Right atrium auricular region (tissue), 2 donors: ENCODE results near the gene DUOXA1. TPM values are rescaled to one million over a fixed set of nuclear protein-coding genes. Genes with fewer than 3 reads are reported as not detected.
A peak's percentile ranks its signal among the peaks of the same experiment; 100 is the strongest.

Source experiments
- DNase-seq: peaks from one replicate; pipeline ENCODE4 v3.0.0-alpha.2; 2019; ENCODE audit warnings: low spot score
- H3K27ac ChIP-seq, 2 donors: fragments of 200-600 bp; sonication (generic); 1 replicate in 1 of 2; 2 replicates in 1 of 2; pipeline ENCODE4 v1.5.1; 2016 to 2019
- H3K27me3 ChIP-seq, 2 donors: fragments of 200-600 bp; sonication (generic); one replicate each; pipeline versions ENCODE4 v1.5.1 to v1.6.0; 2017 to 2019
- H3K36me3 ChIP-seq: fragments of 200-600 bp; sonication (generic); one replicate; pipeline ENCODE4 v1.5.1; 2016
- H3K4me1 ChIP-seq, 2 donors: fragments of 200-600 bp; sonication (generic); one replicate each; pipeline versions ENCODE4 v1.5.1 to v1.6.0; 2017 to 2019
- H3K4me3 ChIP-seq, 2 donors: fragments of 200-600 bp; sonication (generic); 1 replicate in 1 of 2; 2 replicates in 1 of 2; pipeline ENCODE4 v1.5.1; 2017 to 2019; ENCODE audit warnings: mild to moderate bottlenecking in 1 of 2, moderate library complexity in 1 of 2
- H3K9me3 ChIP-seq, 2 donors: fragments of 200-600 bp; sonication (generic); one replicate each; pipeline ENCODE4 v1.5.1; 2019
- total RNA-seq, 2 donors: library from RNA; depleted of rRNA; stranded (reverse); fragments of >200 nt; gene quantifications; one replicate each; pipeline ENCODE4 v1.1.0, GENCODE V29; 2016
- TF ChIP-seq, protein P1 (sequence below), 2 donors: fragments of 200-600 bp; sonication (generic); IDR thresholded peaks; one replicate each; pipeline ENCODE4 v1.5.1; 2019; ENCODE audit warnings: antibody characterized with exemption in 2 of 2

Gene DUOXA1
- total RNA-seq, 2 donors from 2014 or later: 0.41 to 2.7 TPM

GRCh38 chr15:45134046-45134445 is 4.4 kb upstream of the DUOXA1 start:
- TF ChIP-seq, protein P1, sequence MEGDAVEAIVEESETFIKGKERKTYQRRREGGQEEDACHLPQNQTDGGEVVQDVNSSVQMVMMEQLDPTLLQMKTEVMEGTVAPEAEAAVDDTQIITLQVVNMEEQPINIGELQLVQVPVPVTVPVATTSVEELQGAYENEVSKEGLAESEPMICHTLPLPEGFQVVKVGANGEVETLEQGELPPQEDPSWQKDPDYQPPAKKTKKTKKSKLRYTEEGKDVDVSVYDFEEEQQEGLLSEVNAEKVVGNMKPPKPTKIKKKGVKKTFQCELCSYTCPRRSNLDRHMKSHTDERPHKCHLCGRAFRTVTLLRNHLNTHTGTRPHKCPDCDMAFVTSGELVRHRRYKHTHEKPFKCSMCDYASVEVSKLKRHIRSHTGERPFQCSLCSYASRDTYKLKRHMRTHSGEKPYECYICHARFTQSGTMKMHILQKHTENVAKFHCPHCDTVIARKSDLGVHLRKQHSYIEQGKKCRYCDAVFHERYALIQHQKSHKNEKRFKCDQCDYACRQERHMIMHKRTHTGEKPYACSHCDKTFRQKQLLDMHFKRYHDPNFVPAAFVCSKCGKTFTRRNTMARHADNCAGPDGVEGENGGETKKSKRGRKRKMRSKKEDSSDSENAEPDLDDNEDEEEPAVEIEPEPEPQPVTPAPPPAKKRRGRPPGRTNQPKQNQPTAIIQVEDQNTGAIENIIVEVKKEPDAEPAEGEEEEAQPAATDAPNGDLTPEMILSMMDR (IDR thresholded peaks at IDR 0.05): no peak
- DNase-seq: no peak
- H3K27me3 ChIP-seq: peaks cover 0 to 11% of the 10 kb centered on the region in 2 donors
- H3K4me3 ChIP-seq: no peak overlapping the region
- H3K27ac ChIP-seq: no peak overlapping the region
- H3K36me3 ChIP-seq: no peaks in the 10 kb centered on the region
- H3K4me1 ChIP-seq: peaks cover 0 to 18% of the 10 kb centered on the region in 2 donors
- no peaks in the 10 kb centered on the region for H3K9me3 ChIP-seq

GRCh38 chr15:45133561-45133920 is 3.9 kb upstream of the DUOXA1 start:
- H3K9me3 ChIP-seq: no peaks in the 10 kb centered on the region
- TF ChIP-seq, protein P1 (IDR thresholded peaks at IDR 0.05): no peak
- no peak overlapping the region for H3K4me3 ChIP-seq
- no peak overlapping the region for H3K27ac ChIP-seq
- no peak for DNase-seq
- peaks cover 0 to 22% of the 10 kb centered on the region in 2 donors for H3K4me1 ChIP-seq
- H3K36me3 ChIP-seq: no peaks in the 10 kb centered on the region
- peaks cover 0 to 11% of the 10 kb centered on the region in 2 donors for H3K27me3 ChIP-seq

DNA sequence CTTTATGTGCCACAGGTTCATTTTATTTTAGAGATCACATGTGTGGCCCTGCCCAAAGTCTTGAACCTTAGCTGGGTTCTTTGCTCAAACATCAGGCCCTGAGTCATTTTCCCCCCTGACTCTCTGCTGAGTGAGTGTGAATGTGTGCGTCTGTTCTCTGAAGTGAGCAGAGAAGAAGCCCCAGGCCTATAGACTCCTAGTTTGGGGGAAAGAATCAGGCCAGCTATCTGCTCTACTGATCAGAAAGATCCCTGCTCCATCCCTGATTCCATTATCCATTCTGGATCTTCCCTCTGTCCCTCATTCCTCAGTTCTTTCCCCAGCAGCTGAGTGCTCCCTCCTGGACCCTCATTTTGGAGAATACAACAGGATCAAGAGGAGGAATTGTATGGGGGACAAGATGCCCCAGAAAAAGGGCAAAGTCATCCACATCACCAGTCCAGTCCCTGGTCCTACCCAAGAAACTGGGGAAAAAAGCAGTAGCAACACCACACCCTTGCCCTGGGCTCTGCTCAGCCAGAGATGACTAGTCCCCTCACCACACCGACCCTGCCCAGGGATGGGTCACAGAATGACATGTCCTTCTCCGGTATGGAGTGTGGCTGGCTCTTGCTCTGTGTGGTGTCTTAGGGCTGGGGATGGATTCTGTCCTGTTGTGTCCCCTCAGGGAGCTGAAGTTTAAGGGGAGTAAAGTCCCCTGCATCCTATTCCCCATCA is 3.3 kb upstream of the DUOXA1 start:
- H3K36me3 ChIP-seq: no peaks in the 10 kb centered on the region
- H3K27ac ChIP-seq: no peak overlapping the region
- peaks cover 0 to 22% of the 10 kb centered on the region in 2 donors for H3K4me1 ChIP-seq
- H3K9me3 ChIP-seq: no peaks in the 10 kb centered on the region
- no peak overlapping the region for H3K4me3 ChIP-seq
- peaks cover 0 to 11% of the 10 kb centered on the region in 2 donors for H3K27me3 ChIP-seq
- no peak for DNase-seq
- TF ChIP-seq, protein P1 (IDR thresholded peaks at IDR 0.05): no peak

GRCh38 chr15:45131510-45131909 is 1.8 kb upstream of the DUOXA1 start:
- Histone ChIP-seq H3K9me3 (no peaks in the 10 kb centered on the region), H3K27me3 (peaks cover 0 to 11% of the 10 kb centered on the region in 2 donors), H3K36me3 (no peaks in the 10 kb centered on the region), H3K4me1 (peaks cover 0 to 22% of the 10 kb centered on the region in 2 donors), H3K4me3 (no peak overlapping the region), H3K27ac (no peak overlapping the region)
- DNase-seq: no peak
- TF ChIP-seq, protein P1 (IDR thresholded peaks at IDR 0.05): no peak

DNA sequence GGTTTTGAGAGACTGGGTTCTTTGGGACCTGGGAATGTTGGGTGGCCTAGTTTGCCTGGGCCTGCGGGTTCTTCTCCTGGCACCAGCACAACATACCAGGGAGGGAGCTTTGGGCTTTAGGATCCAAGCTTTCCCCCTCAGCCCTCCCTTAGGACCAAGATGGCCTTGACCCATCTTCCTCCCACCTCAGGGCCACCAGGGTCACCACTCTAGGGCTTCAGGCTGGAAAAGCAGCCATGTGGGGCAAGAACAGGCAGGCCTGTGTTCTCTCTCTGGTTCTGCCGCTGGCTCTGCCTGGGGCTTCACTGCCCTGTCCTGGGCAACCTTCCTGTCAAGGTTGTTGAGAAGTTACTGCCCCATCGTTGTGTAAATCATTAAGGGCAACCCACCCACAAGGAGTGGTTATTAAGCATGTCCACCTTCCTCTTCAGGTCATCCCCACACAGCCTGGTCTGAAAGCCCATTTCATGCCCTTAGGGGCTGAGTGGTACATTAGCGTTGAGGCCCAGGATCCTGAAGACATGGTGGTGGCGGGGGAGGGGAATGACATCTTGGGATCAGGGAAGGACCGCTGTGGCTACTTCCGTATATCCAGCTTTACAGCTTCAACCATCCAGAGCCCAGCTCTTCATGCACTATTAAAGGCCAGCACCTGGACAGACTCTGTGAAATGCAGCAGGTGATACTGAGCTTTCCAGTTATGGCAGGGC is 767 bp upstream of the DUOXA1 start:
- Histone ChIP-seq H3K9me3 (no peaks in the 10 kb centered on the region), H3K36me3 (no peaks in the 10 kb centered on the region), H3K4me3 (peak overlapping the region; percentile 20 to 48), H3K27me3 (peaks cover 0 to 11% of the 10 kb centered on the region in 2 donors), H3K27ac (no peak overlapping the region), H3K4me1 (peaks cover 0 to 21% of the 10 kb centered on the region in 2 donors)
- DNase-seq: no peak
- TF ChIP-seq, protein P1 (IDR thresholded peaks at IDR 0.05): no peak
